ENCODE data around the gene OLIG1.

The OLIG1 gene

DNA sequence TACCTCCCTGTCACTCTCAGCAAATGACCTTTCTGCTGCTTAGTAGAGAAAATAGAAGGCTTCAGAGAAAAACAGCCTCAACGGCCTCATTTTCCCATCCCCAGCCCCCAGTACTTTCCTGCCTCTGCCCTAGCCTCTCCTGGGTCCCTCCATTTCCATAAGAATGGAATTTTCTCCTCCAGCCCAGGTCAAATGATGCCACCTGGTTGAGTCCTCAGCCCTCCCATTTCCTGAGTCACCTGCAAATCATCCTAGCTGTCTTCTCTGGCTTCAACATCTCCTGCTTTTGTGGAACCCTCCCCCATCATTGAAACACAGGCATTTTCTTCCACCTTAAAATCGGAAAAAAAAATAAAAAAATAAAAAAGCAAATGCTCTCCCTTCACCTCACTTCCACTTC, 35.1 kb downstream of the OLIG1 start:
- DNase-seq: no peak

DNA sequence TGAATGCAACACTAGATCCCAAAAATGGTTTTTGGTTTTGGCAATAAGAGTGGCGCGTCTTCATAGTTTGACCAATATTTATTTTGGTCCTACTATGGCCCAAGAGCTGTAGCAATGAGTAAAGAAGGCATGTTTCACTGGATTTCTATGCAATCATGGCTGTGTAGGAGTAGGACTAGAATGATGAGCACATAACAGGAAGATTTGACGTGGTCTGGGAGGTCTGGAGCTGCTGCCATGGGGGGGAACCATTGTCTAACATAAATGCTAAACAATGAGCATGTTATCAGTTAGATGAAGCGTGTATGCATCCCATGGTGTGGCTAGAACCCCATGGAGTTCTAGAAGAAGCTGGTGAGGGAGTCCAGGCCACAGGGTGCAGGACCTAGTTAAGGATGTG, 38.3 kb downstream of the OLIG1 start:
- no peak for DNase-seq

DNA sequence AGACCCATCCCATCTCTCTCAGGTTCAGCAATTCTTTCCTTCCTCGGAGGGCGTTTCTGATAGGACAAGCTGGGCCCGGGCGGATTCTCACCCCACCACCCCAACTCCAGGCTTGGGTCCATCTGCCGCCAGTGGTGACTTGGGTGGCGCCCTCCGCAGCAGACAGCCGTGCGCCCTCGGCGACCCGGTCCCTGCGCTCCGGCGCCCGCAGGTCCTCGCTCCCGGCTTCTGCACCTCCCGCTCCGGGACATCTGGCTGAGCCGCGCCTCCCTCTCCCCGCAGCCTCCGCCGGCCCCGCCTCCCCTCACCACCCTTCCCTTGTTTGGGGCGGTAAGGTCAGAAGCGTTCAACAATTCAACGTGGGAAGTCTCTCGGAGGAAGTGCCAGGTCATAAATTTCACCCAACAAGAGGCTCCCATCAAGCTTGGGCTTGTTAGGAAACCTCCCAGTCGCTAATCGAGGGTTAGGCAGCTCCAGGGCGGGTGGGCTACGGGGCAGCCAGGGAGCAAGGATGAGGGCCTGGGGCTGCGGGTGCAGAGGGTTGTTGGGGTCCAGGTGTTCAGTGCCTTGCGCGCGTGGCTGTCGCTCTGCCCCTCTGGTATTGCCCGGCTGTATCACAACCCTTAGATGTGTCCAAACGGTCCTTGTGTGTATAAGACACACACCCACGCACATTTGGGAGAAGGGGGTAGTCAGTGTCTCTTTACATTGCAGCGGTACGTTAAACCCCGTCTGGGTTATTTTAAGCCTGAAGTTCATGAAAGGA, 39.8 kb downstream of the OLIG1 start:
- peak; percentile 80 for DNase-seq

DNA sequence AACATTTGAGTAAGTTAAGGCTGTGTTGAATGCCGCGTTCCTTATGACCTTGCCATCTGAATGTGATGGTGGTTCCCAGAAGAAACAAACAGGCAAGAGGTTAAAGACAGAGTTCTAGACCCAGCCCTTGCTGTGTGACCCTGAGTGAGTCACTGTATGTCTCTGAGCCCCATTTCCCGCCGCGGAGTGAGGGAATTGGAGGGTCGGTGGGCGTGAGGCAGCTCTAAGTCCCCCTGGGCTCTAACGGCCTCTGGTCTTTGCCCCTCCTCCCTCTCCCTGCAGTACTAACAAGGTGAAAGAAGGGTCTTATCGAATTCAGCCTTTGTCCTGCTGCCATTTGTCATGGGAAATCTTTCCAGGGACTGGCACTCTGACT, 40.4 kb downstream of the OLIG1 start:
- DNase-seq: no peak

DNA sequence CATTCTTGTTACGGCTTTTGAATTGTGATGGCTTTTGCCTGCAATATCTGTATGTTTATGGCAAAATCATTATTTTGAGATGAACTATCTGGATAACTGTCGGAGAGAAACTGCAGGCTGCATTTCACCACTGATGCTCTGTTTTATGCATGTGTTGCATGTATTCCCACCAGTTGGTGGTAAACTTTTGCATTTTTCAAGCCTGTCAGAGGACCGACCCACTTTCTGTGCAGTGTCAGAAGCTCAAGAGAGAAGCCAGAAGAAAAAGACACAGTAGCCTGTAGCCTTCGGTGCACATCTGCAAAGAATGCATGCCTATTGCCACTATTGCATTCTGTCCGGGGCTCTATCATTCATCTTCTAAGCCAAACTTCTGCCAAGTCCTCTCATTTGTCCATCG, 41.6 kb downstream of the OLIG1 start:
- DNase-seq: no peak

DNA sequence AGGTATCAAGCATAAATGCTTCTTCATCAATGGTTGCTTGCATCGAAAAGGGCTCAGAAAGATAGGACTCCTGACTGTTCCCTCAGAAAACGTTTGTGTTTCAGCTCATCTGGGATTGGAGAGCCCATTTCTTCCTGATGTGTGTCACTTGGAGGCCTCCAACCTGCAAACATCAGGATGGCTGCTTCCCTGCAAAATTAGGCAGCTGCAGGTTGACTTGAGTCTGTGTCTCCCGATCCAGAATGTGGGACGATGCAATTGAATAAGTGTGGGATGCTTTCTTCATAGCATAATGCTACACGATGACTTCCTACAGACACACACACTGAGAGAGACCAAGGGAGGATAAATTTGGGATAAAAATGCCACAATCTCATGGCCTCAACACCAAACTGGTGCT, 42.2 kb downstream of the OLIG1 start:
- no peak for DNase-seq

DNA sequence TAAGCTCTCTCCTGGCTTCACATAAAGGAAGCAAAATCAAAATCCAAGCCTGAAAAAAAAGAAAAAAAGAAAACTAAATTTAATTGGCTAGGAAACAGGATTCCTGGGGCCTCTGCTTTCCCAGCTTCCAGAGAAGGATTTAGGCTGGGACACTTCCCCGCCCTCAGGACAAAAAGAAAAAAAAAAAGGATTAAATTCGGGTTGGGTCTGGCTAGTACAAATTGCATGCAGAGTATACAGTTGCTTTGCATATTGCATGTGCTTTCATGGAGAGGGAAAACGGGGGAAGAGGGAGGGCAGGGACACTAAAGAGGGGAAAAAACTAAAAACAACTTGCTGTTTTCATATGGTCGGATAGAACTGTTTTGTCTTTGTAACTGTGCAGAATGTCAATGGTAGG, 42.7 kb downstream of the OLIG1 start:
- no peak for DNase-seq

DNA sequence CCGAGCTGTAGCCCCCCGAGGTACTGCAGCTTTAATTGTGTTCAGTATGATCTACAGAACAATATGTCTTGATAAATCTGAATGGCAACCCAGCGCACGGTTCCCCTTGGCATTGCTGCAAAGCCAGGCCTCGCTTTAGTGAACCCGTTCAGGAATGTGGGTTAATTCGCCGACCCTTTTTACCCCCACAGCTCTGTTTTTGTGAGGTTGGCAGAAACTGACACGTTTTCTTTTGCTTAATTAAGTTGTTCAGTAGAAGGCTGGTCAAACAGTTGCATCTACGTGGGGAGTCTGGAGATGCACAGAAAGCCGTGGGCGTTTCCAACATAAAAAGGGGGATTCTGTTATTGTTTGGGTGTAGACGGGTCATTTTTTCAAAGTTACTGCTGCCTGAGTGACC, 43.2 kb downstream of the OLIG1 start:
- DNase-seq: no peak

DNA sequence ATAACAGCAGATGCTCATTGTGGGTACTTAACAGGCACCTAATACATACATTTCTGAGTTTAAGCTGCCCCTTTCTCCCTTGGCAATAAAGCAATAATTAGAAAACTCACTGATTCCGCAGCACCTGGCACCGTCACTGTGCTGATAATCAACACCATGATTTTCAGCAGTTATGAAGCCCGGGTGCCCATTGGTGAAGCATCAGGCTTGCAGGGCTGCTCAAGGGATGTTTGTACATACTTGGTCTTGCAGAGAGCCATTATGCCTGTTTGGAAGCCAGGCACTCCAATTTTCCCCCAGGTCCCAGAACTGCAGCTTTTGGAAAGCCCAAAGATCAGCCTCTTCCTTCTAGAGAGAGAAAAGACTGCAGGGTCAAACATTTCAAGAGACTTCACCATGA, 44.3 kb downstream of the OLIG1 start:
- no peak for DNase-seq

DNA sequence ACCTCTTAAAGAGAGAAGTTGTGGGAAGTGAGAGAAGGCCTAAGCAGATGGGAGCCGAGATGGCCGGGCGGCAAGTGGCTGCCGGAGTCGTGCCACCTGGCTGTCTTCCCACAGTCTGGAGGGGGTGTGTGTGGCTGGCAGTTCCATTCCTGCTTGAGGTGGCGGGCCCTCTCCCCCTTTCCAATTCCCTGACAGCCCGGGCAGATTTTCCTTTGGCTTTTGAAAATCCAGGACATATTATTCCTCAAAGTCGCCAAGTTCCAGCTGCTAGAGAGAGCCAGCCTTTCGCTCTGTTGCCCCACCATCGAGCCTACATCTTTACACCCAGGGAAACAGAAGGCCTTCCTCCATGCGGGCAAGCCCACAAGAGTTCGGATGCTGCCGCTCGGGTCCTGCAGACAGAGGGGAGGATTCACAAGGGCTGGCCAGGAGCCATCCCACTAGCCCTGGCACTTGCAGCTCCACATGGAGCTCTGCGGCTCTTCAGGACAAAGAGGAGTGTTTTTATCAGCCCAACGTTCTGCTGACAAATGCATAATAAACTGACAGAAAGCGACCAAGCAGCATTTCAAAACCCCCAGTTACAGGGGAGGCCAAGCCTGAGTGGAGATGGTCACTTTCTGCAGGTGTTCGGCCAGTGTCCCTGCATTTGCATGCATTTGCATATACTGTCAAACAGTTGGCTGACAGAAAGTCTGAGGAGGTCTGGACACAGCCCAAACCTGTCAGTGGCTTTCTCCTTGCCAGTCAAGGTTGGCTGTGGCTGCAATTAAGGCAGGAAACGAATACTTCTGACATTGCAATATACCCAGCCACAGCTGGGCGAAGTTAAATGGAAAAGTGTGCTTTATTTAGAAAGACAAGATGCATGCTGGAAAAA, 45.9 kb downstream of the OLIG1 start:
- peak; percentile 29 for DNase-seq

DNA sequence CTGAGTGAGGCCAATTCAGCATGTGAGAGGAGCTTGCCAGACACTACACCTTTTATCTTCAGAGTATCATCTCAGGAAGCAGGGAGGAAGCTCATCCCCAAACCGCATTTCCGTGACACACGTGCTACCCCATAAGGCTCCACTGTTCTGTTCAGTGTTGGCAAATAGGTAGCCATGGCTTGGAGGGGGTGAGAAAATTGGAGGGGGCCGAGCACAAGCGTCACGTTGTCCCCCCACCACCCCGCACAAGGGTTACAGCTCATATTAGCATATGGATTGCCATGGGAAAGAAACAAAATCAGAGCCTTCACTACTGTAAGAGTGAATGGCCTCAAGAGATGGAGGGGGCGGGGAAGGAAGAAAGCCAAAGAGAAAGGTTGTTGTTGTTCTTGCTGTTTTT, 46.7 kb downstream of the OLIG1 start:
- no peak for DNase-seq

DNA sequence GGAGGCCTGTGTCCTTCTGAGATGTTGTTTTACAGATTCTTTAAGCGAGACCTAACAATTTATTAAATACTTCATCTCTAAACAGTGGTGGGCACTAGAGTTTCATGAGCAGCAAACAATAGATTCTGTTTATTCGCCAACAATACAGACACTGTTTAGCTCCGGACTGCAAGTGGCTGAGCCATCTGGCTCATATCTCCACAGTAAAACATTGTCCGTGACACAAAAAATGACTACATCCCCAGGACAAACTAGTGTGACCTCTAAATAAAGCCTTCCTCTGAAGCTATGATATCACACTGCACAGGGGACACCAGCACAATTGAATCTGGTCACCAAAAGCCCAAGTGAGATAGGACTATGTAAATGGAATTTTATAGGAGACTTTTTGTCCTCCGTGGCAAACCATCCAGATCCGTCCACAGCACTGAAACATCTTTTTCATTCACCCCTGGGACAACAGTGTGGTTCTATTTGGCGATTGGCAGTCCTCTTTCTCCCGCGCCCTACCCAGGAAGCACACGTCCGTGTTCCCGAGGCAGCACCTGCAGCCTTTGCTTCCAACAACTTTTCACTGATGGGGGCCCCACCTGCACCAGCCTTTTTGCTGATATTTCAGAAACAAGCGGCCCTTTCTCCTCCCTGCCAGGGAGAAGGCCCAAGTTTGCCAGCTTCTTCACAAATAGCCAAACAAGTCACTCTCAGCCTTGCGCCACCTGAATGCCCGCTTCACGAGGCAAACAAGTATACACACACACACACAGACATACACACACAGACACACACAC, 47.4 kb downstream of the OLIG1 start:
- no peak for DNase-seq

Data from NCI-H1105 (cell line).